ENCODE measurements around the gene YAP1. TPM values are rescaled to one million over a fixed set of nuclear protein-coding genes. Genes with fewer than 3 reads are reported as not detected.

The YAP1 gene
- total RNA-seq, 5 donors from 2014 or later (not counting 1 experiment from before 2014, with no cell fraction given), result 0.23 to 0.86 (median 0.63) TPM

DNA sequence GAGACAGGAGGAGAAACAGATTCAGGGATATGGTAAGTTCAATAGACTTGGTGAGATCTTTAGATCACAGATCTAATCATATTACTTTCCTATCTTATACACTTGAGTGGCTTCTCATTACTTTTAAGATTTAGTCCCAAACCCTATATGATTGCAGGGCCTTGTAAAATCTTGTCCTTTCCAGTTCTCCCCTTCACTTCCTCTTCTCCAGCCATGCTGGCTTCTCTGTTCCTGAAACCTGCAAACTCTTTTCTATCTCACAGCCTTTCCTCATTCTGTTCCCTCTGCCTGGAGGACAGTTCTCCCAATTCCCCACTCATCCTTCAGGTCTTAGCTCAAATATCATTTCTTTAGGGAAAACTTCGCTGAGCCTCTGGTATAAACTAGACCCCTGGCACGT lies 141.2 kb downstream of the YAP1 start:
- Histone ChIP-seq H3K36me3 (ENCODE audit: control insufficient read depth in 2 of 2, extremely low read depth in 1 of 2, insufficient read depth in 1 of 2, low read length in 1 of 2) (no peaks in the 10 kb centered on the region), H3K4me3 (ENCODE audit: control insufficient read depth in 1 of 2, extremely low read depth in 1 of 2, low read length in 1 of 2) (no peak overlapping the region), H3K27me3 (replicated peaks in 1 of 2; ENCODE audit: control insufficient read depth in 2 of 2, extremely low read depth in 1 of 2, insufficient read depth in 2 of 2, low read length in 1 of 2) (no peaks in the 10 kb centered on the region), H3K9me3 (no peaks in the 10 kb centered on the region), H3K27ac (ENCODE audit: low read length) (no peak overlapping the region), H3K4me1 (ENCODE audit: control insufficient read depth in 1 of 2, extremely low read depth in 1 of 2, insufficient read depth in 2 of 2, low read length in 2 of 2) (no peaks in the 10 kb centered on the region)
- ATAC-seq (replicated peaks in 1 of 4) (no peak), DNase-seq (no peak)
- WGBS (ENCODE audit: insufficient coverage), result no CpG with 5 or more reads among the region's 2 CpGs
- H3K27me3 Mint-ChIP-seq, result no peaks in the 10 kb centered on the region
- ChIA-PET POLR2A (no interaction called here), CTCF (no interaction called here)
- H3K4me3 Mint-ChIP-seq, result no peak overlapping the region
- H3K9me3 Mint-ChIP-seq, result no peaks in the 10 kb centered on the region
- H3K4me1 Mint-ChIP-seq, result no peaks in the 10 kb centered on the region
- no peak overlapping the region for H3K27ac Mint-ChIP-seq
- H3K36me3 Mint-ChIP-seq, result no peaks in the 10 kb centered on the region

- Mint-ChIP-seq H3K4me3 (no peak overlapping the region), H3K27me3 (no peaks in the 10 kb centered on the region), H3K9me3 (no peaks in the 10 kb centered on the region), H3K4me1 (no peaks in the 10 kb centered on the region), H3K27ac (no peak overlapping the region), H3K36me3 (no peaks in the 10 kb centered on the region)
- Histone ChIP-seq H3K27me3 (replicated peaks in 1 of 2; ENCODE audit: control insufficient read depth in 2 of 2, extremely low read depth in 1 of 2, insufficient read depth in 2 of 2, low read length in 1 of 2) (no peaks in the 10 kb centered on the region), H3K4me1 (ENCODE audit: control insufficient read depth in 1 of 2, extremely low read depth in 1 of 2, insufficient read depth in 2 of 2, low read length in 2 of 2) (no peaks in the 10 kb centered on the region), H3K4me3 (ENCODE audit: control insufficient read depth in 1 of 2, extremely low read depth in 1 of 2, low read length in 1 of 2) (no peak overlapping the region), H3K9me3 (no peaks in the 10 kb centered on the region), H3K27ac (ENCODE audit: low read length) (no peak overlapping the region), H3K36me3 (ENCODE audit: control insufficient read depth in 2 of 2, extremely low read depth in 1 of 2, insufficient read depth in 1 of 2, low read length in 1 of 2) (no peaks in the 10 kb centered on the region)
- ChIA-PET POLR2A (interaction anchor here in 1 of 2 donors (0.6 kb wide), 1 partner anchor 196 kb away, joined by 3 read pairs; no protein-coding TSS in a partner anchor), CTCF (interaction anchor here in 1 of 2 donors (0.6 kb wide), 1 partner anchor 273 kb away, joined by 3 read pairs; no protein-coding TSS in a partner anchor)
- ATAC-seq (replicated peaks in 1 of 4) (no peak), DNase-seq (no peak)
- 90% methylated on average over 2 of the region's 6 CpGs for WGBS (ENCODE audit: insufficient coverage)
Measured at GRCh38 chr11:102252339-102252891, 142.2 kb downstream of the YAP1 start.

DNA sequence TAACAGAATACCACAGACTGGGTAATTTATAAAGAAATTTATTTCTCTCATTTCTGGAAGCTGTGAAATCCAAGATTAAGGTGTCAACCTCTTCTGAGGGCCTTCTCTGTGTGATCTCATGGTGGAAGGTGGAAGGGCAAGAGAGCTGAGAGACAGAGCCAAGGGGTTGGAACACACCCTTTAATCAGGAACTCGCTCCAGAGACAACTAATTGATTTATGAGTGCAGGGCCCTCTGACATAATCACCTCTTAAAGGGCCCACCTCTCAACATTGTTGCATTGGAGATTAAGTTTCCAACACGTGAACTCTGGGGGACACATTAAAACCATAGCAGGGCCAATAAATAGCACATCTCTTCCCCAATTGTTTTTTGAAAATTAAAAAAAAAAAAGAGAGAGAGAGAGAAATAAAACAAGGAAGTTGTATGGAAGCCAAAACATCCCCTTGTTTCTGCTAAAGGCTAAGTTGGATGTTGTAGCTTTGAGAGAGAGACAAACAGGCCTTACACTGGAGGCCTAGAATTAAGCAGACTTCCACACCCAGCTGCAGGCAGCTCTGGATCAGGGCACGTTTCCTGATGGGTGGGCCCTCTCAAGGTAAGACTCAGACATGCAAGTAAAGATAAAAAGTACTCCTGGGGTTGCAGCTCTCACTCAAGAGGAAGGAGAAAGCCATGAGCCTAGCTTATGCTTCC lies 142.9 kb downstream of the YAP1 start:
- H3K4me1 ChIP-seq (ENCODE audit: control insufficient read depth in 1 of 2, extremely low read depth in 1 of 2, insufficient read depth in 2 of 2, low read length in 2 of 2), result no peaks in the 10 kb centered on the region
- H3K36me3 ChIP-seq (ENCODE audit: control insufficient read depth in 2 of 2, extremely low read depth in 1 of 2, insufficient read depth in 1 of 2, low read length in 1 of 2), result no peaks in the 10 kb centered on the region
- Mint-ChIP-seq H3K4me1 (no peaks in the 10 kb centered on the region), H3K36me3 (no peaks in the 10 kb centered on the region), H3K27ac (no peak overlapping the region), H3K4me3 (no peak overlapping the region), H3K27me3 (no peaks in the 10 kb centered on the region), H3K9me3 (no peaks in the 10 kb centered on the region)
- CTCF ChIA-PET, result interaction anchor here (0.6 to 0.9 kb wide), 2 partner anchors 273 to 413 kb away, joined by 3 read pairs; no protein-coding TSS in a partner anchor
- DNase-seq, result no peak
- ATAC-seq (replicated peaks in 1 of 4), result no peak
- H3K27ac ChIP-seq (ENCODE audit: low read length), result no peak overlapping the region
- WGBS (ENCODE audit: insufficient coverage), result no CpG with 5 or more reads among the region's 3 CpGs
- POLR2A ChIA-PET, result no interaction called here
- H3K9me3 ChIP-seq, result no peaks in the 10 kb centered on the region
- H3K27me3 ChIP-seq (replicated peaks in 1 of 2; ENCODE audit: control insufficient read depth in 2 of 2, extremely low read depth in 1 of 2, insufficient read depth in 2 of 2, low read length in 1 of 2), result no peaks in the 10 kb centered on the region
- H3K4me3 ChIP-seq (ENCODE audit: control insufficient read depth in 1 of 2, extremely low read depth in 1 of 2, low read length in 1 of 2), result no peak overlapping the region

GRCh38 chr11:102254047-102254446 lies 143.8 kb downstream of the YAP1 start:
- peak in 1 of 35 experiments; percentile 16 for DNase-seq
- Mint-ChIP-seq H3K4me1 (no peaks in the 10 kb centered on the region), H3K27ac (no peak overlapping the region), H3K4me3 (no peak overlapping the region), H3K36me3 (no peaks in the 10 kb centered on the region), H3K27me3 (no peaks in the 10 kb centered on the region), H3K9me3 (no peaks in the 10 kb centered on the region)
- CTCF ChIA-PET, result interaction anchor here in 1 of 2 donors (0.7 kb wide), 1 partner anchor 25 kb away, joined by 3 read pairs; no protein-coding TSS in a partner anchor
- Histone ChIP-seq H3K9me3 (no peaks in the 10 kb centered on the region), H3K4me3 (ENCODE audit: control insufficient read depth in 1 of 2, extremely low read depth in 1 of 2, low read length in 1 of 2) (no peak overlapping the region), H3K27me3 (replicated peaks in 1 of 2; ENCODE audit: control insufficient read depth in 2 of 2, extremely low read depth in 1 of 2, insufficient read depth in 2 of 2, low read length in 1 of 2) (no peaks in the 10 kb centered on the region), H3K27ac (ENCODE audit: low read length) (no peak overlapping the region), H3K36me3 (ENCODE audit: control insufficient read depth in 2 of 2, extremely low read depth in 1 of 2, insufficient read depth in 1 of 2, low read length in 1 of 2) (no peaks in the 10 kb centered on the region), H3K4me1 (ENCODE audit: control insufficient read depth in 1 of 2, extremely low read depth in 1 of 2, insufficient read depth in 2 of 2, low read length in 2 of 2) (no peaks in the 10 kb centered on the region)
- whole genome bisulfite sequencing (ENCODE audit: insufficient coverage), result 86% methylated on average over 2 of the region's 5 CpGs
- no peak for ATAC-seq (replicated peaks in 1 of 4)
- POLR2A ChIA-PET, result no interaction called here

DNA sequence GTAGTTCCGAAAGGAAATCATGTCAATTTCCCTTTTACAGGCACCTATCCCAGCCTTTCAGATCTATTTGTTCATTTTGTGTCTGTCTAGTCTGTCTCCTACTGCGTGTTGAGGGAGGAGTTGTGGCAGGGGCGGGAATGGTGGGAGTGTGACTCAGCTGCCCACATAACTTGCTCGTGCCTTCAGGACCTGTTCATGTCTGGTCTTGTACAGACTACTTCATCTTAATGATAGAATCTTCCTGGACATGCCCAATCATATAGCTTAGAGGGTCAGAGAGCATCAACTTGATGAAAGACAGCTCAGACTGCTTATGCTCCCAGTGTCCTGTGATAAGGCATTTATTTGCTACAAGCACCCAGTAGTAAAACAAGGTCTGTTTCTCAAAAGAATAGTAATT lies 146.0 kb downstream of the YAP1 start:
- Mint-ChIP-seq H3K9me3 (no peaks in the 10 kb centered on the region), H3K36me3 (no peaks in the 10 kb centered on the region), H3K4me1 (no peaks in the 10 kb centered on the region), H3K4me3 (no peak overlapping the region), H3K27ac (no peak overlapping the region), H3K27me3 (no peaks in the 10 kb centered on the region)
- Histone ChIP-seq H3K4me3 (ENCODE audit: control insufficient read depth in 1 of 2, extremely low read depth in 1 of 2, low read length in 1 of 2) (no peak overlapping the region), H3K9me3 (no peaks in the 10 kb centered on the region), H3K4me1 (ENCODE audit: control insufficient read depth in 1 of 2, extremely low read depth in 1 of 2, insufficient read depth in 2 of 2, low read length in 2 of 2) (no peaks in the 10 kb centered on the region), H3K27me3 (replicated peaks in 1 of 2; ENCODE audit: control insufficient read depth in 2 of 2, extremely low read depth in 1 of 2, insufficient read depth in 2 of 2, low read length in 1 of 2) (no peaks in the 10 kb centered on the region), H3K36me3 (ENCODE audit: control insufficient read depth in 2 of 2, extremely low read depth in 1 of 2, insufficient read depth in 1 of 2, low read length in 1 of 2) (no peaks in the 10 kb centered on the region), H3K27ac (ENCODE audit: low read length) (no peak overlapping the region)
- ChIA-PET CTCF (interaction anchor here (0.6 to 1.0 kb wide), 6 partner anchors 10 to 364 kb away, joined by 3 to 6 read pairs (median 4); no protein-coding TSS in a partner anchor), POLR2A (no interaction called here)
- DNase-seq, result no peak
- WGBS (ENCODE audit: insufficient coverage), result no CpG with 5 or more reads among the region's 4 CpGs
- ATAC-seq (replicated peaks in 1 of 4), result no peak

DNA sequence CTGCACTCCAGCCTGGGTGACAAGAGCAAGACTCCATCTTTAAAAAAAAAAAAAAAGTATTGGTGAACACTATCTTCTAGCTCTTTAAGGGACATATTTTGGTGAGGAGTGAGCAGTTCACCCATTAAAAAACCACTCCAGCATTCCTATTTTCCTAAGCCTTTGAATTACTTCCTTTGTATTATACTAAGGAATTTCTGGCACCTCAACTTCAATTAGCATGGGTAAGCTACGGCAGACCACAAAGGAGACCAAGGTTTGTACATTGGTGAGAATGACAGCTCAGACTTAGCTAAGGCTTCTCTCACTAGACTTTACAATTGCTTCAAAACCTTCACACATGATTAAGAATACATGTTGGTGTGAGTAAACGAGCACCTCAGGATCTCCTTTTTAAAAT lies 150.0 kb downstream of the YAP1 start:
- DNase-seq (no peak), ATAC-seq (replicated peaks in 1 of 4) (no peak)
- Mint-ChIP-seq H3K4me1 (no peaks in the 10 kb centered on the region), H3K27ac (no peak overlapping the region), H3K27me3 (peaks cover 0 to 4% of the 10 kb centered on the region in 2 donors), H3K4me3 (no peak overlapping the region), H3K9me3 (no peaks in the 10 kb centered on the region), H3K36me3 (no peaks in the 10 kb centered on the region)
- Histone ChIP-seq H3K9me3 (no peaks in the 10 kb centered on the region), H3K36me3 (ENCODE audit: control insufficient read depth in 2 of 2, extremely low read depth in 1 of 2, insufficient read depth in 1 of 2, low read length in 1 of 2) (no peaks in the 10 kb centered on the region), H3K4me3 (ENCODE audit: control insufficient read depth in 1 of 2, extremely low read depth in 1 of 2, low read length in 1 of 2) (no peak overlapping the region), H3K27ac (ENCODE audit: low read length) (no peak overlapping the region), H3K27me3 (replicated peaks in 1 of 2; ENCODE audit: control insufficient read depth in 2 of 2, extremely low read depth in 1 of 2, insufficient read depth in 2 of 2, low read length in 1 of 2) (no peaks in the 10 kb centered on the region), H3K4me1 (ENCODE audit: control insufficient read depth in 1 of 2, extremely low read depth in 1 of 2, insufficient read depth in 2 of 2, low read length in 2 of 2) (no peaks in the 10 kb centered on the region)
- ChIA-PET CTCF (interaction anchor here in 1 of 2 donors (0.6 to 0.7 kb wide), 2 partner anchors 160 to 360 kb away, joined by 3 read pairs; no protein-coding TSS in a partner anchor), POLR2A (interaction anchor here in 1 of 2 donors (0.6 to 0.7 kb wide), 2 partner anchors 9 to 17 kb away, joined by 3 read pairs; no protein-coding TSS in a partner anchor)
- no CpG with 5 or more reads among the region's 2 CpGs for whole genome bisulfite sequencing (ENCODE audit: insufficient coverage)
